Heart right ventricle (tissue), 16 donors: ENCODE data around the gene XRCC1. TPM values are rescaled to one million over a fixed set of nuclear protein-coding genes. Genes with fewer than 3 reads are reported as not detected.

Experiments
- ATAC-seq, 8 donors: fragments of 200-7000 bp; cut with Tn5 transposase; one replicate each; pipeline ENCODE4 v1.9.1; 2020; ENCODE audit warnings: mild to moderate bottlenecking in 8 of 8, moderate library complexity in 8 of 8, moderate number of reproducible peaks in 1 of 8
- DNase-seq, 2 donors: peaks; one replicate each; pipeline ENCODE4 v3.0.0-alpha.2; 2020
- H3K27ac ChIP-seq, 10 donors: fragments of 200-600 bp; sonication (generic) in 2 of 10; one replicate each; pipeline versions ENCODE4 v1.5.0 to v1.8.0; 2020 to 2022; ENCODE audit warnings: mild to moderate bottlenecking in 3 of 10
- H3K27me3 ChIP-seq, 7 donors: fragments of 200-600 bp; one replicate each; pipeline ENCODE4 v1.8.0; 2021 to 2022; ENCODE audit warnings: mild to moderate bottlenecking in 2 of 7
- H3K36me3 ChIP-seq, 9 donors: fragments of 200-600 bp; sonication (generic) in 1 of 9; one replicate each; pipeline versions ENCODE4 v1.5.0 to v1.8.0; 2020 to 2022; ENCODE audit warnings: mild to moderate bottlenecking in 2 of 9
- H3K4me1 ChIP-seq, 9 donors: fragments of 200-600 bp; sonication (generic) in 1 of 9; one replicate each; pipeline versions ENCODE4 v1.5.0 to v1.8.0; 2020 to 2022; ENCODE audit warnings: mild to moderate bottlenecking in 4 of 9
- H3K4me3 ChIP-seq, 10 donors: fragments of 200-600 bp; sonication (generic) in 2 of 10; one replicate each; pipeline versions ENCODE4 v1.5.0 to v1.8.0; 2020 to 2022; ENCODE audit warnings: mild to moderate bottlenecking in 7 of 10, moderate library complexity in 2 of 10
- H3K9me3 ChIP-seq, 11 donors: fragments of 200-600 bp in 10 of 11; sonication (generic) in 2 of 11; one replicate each; pipeline versions ENCODE4 v1.5.0 to v1.8.0; 2013 to 2022; ENCODE audit warnings: mild to moderate bottlenecking in 2 of 11, control low read depth in 1 of 11, moderate library complexity in 1 of 11
- CTCF ChIP-seq, 9 donors: fragments of 200-600 bp; sonication (generic) in 2 of 9; IDR thresholded peaks; one replicate each; pipeline versions ENCODE4 v1.5.0 to v1.8.0; 2021 to 2022; ENCODE audit warnings: antibody characterized with exemption in 9 of 9, mild to moderate bottlenecking in 5 of 9, moderate library complexity in 1 of 9
- whole genome bisulfite sequencing, 2 donors: extraction: QIAGEN DNeasy Blood & Tissue Kit; methylation state at CpG; one replicate each; pipeline ENCODE4 v1.1.7; 2013; ENCODE audit warnings: inconsistent platforms in 1 of 2; 5-methylcytosine and 5-hydroxymethylcytosine counted together
- intact Hi-C, 10 donors: fragments of 100-400 bp; cut with DNase I; formaldehyde crosslinking; loops; one replicate each; pipeline versions ENCODE4 v1.11.1 to v1.14.2; 2022
- polyA plus RNA-seq, 2 donors: library from polyadenylated mRNA; stranded (reverse); fragments of 200-250 nt; gene quantifications; one replicate each; pipeline ENCODE4 v1.2.3, GENCODE V29; 2013
- total RNA-seq, 10 donors: library from RNA; stranded (reverse); fragmentation: NEBNext Ultra II Directional in 3 of 10; extraction: Animal tissue kit (Norgen Biotek cat#: 25700) in 3 of 10; gene quantifications; one replicate each; pipeline versions ENCODE4 v1.2.1 to v1.2.4, GENCODE V29; 2021 to 2023
- donor health status: Arrhythmogenic right ventricular cardiomyopathy.
- donor health status: ischemic (EF 13 %, LVEDD 7.1; RV severe dilation, severe dysfunction).
- donor health status: healthy with polysubstance abuse.
- donor health status: DM: no; HTN: yes; CAD: no.
- donor health status: DM: no; HTN: no; CAD: no.
- donor health status: ischemic (EF 25% LVEDD 6.9; RV normal size, moderate dysfunction).
- donor health status: ischemic (EF 25% LVEDD 5.7; RV mildly dilated, moderate dysfunction).
- donor health status: healthy.
- donor health status: DM: yes; HTN: yes; CAD: no.
- donor health status: Ischemic cardiomyopathy.
- donor health status: ischemic (EF 35%, LVEDD 5.7; RV mildly dilated, moderate dysfunction).
- donor health status: nonischemic (EF 11% LVEDD 7.7; RV severe dilation, severe dysfunction).
- donor health status: DM: yes; HTN: yes; CAD: no.
- donor health status: PGD.
- donor health status: ischemic (EF 29% LVEDD 5.4; RV normal size, mild dysfunction).
- donor health status: nonischemic (EF 23%, LVEDD 6.1; RV moderate dilation, normal function).

The XRCC1 gene
- total and polyA plus RNA-seq, 12 donors, result 11.0 to 21.9 (median 17.7) TPM

GRCh38 chr19:43505186-43505456 lies 70.2 kb downstream of the XRCC1 start:
- no peaks in the 10 kb centered on the region for H3K27me3 ChIP-seq
- ATAC-seq, result no peak
- H3K4me3 ChIP-seq, result peak overlapping the region in 7 of 10 donors; percentile 61 to 89 (median 78)
- H3K4me1 ChIP-seq, result peaks cover 0 to 32% (median 14%) of the 10 kb centered on the region in 9 donors
- no peaks in the 10 kb centered on the region for H3K9me3 ChIP-seq
- peak overlapping the region in 6 of 10 donors; percentile 84 to 92 (median 88) for H3K27ac ChIP-seq
- peaks cover 0 to 41% (median 0%) of the 10 kb centered on the region in 9 donors for H3K36me3 ChIP-seq
- intact Hi-C loops, result no loop called here
- no peak for DNase-seq
- 78 to 86% methylated on average over 3 of the region's 3 CpGs for WGBS, 2 donors
- TF ChIP-seq CTCF (IDR thresholded peaks at IDR 0.05), result no peak

- peak within 1 kb of the TSS; percentile 55 to 92 (median 86) for H3K27ac ChIP-seq
- peaks cover 0 to 35% (median 14%) of the 10 kb centered on the region in 9 donors for H3K4me1 ChIP-seq
- H3K9me3 ChIP-seq, result no peaks in the 10 kb centered on the region
- no peaks in the 10 kb centered on the region for H3K27me3 ChIP-seq
- DNase-seq (peak; percentile 29 to 46), ATAC-seq (peak; percentile 26 to 63 (median 35))
- 4% methylated on average over 41 to 42 of the region's 42 CpGs for WGBS, 2 donors
- intact Hi-C loops, result loop anchor here in 6 of 10 donors (5.0 kb wide), 3 partner anchors 37 to 52 kb away; partner anchors contain the start of gene LYPD3 (in 1 of the 6)
- no peak for TF ChIP-seq CTCF (IDR thresholded peaks at IDR 0.05)
- H3K4me3 ChIP-seq, result peak within 1 kb of the TSS; percentile 61 to 89 (median 80)
- H3K36me3 ChIP-seq, result peaks cover 0 to 36% (median 0%) of the 10 kb centered on the region in 9 donors
Measured at GRCh38 chr19:43504426-43505185, 70.7 kb downstream of the XRCC1 start, which contains the start of gene PHLDB3. PHLDB3 (minus strand) TSS chr19:43504746; CDS start chr19:43504118, 628 bp downstream.

DNA sequence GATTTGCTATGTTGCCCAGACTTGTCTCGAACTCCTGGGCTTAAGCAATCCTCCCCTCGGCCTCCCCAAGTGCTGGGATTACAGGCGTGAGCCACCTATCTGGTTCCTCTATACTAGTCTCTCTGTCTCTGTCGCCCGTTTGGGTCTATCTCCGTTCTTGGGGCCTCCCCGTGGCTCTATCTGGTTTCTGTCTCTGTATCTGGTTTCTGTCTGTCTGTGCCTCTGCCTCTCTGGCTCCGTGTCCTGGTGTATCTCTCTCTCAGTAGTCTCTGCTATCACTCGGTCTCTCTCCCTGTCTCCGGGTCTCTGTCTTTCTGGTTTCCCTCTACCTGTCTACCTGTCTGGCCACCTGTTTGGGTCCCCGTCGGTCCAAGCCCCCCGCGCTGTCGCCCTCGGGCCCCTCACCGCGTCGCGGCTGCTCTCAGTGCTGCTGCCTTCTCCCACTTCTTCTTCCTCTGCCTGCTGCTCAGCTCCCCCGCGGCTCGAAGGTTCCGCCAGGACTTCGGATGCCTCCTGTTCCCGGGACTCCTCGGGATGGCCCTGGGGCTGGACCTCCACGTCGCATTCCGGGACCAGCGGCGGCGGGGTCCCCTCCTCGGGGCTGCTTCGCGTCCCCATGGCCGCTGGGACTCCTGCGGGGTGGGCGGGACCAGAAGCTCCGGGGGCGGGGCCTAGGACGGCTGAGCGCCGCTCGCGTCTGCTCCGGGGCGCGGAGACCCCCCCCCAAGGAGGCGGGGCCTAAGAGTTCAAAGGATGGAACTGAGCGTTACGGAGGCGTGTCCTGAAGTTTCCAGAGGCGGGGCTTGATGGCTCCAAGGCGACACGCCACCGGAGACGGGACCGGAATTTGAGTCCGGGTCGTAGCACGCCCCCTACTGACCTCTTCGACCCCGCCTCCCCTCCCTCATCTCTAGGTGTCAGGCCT lies 71.6 kb downstream of the XRCC1 start:
- ATAC-seq (peak; percentile 98 to 99 (median 99)), DNase-seq (peak; percentile 98)
- 1% methylated on average over 64 of the region's 64 CpGs for WGBS, 2 donors
- no peaks in the 10 kb centered on the region for H3K9me3 ChIP-seq
- H3K4me3 ChIP-seq, result peak overlapping the region; percentile 61 to 89 (median 80)
- peak overlapping the region; percentile 55 to 92 (median 86) for H3K27ac ChIP-seq
- peaks cover 0 to 29% (median 0%) of the 10 kb centered on the region in 9 donors for H3K36me3 ChIP-seq
- intact Hi-C loops, result loop anchor here in 6 of 10 donors (5.0 kb wide), 3 partner anchors 36 to 51 kb away; partner anchors contain the start of gene LYPD3 (in 1 of the 6)
- H3K4me1 ChIP-seq, result peaks cover 0 to 43% (median 20%) of the 10 kb centered on the region in 9 donors
- no peaks in the 10 kb centered on the region for H3K27me3 ChIP-seq
- peak in 4 of 9 donors; percentile 29 to 52 (median 42) for TF ChIP-seq CTCF (IDR thresholded peaks at IDR 0.05)
